ENCODE data around the gene PINK1.

- no peak for TF ChIP-seq POLR2AphosphoS5 (IDR thresholded peaks at IDR 0.05; ENCODE audit: borderline replicate concordance, low read depth, low read length)
- no peak for TF ChIP-seq EZH2 (IDR thresholded peaks at IDR 0.05)
- no peak for TF ChIP-seq FOXP2 (optimal IDR thresholded peaks at IDR 0.05; ENCODE audit: control extremely low read depth, extremely low read length, insufficient read depth)
Measured at GRCh38 chr1:20590306-20590777, 42.9 kb upstream of the PINK1 start.
